K562 (cell line): ENCODE data around the gene COMP. TPM values are rescaled to one million over a fixed set of nuclear protein-coding genes. Genes with fewer than 3 reads are reported as not detected.

Experiments used
- ASH1L ChIP-seq: fragments of 450-650 bp; IDR thresholded peaks from 2 replicates; pipeline ENCODE4 v1.6.1; 2018; ENCODE audit warnings: borderline replicate concordance, mild to moderate bottlenecking, low read depth; ENCODE audit not compliant: partially characterized antibody
- ATF6 ChIP-seq: sonication (generic); formaldehyde crosslinking; IDR thresholded peaks from 2 replicates; pipeline ENCODE4 v1.4.0; 2020; ENCODE audit warnings: mild to moderate bottlenecking, missing genetic modification reagents
- BMI1 ChIP-seq: fragments of 150-350 bp; IDR thresholded peaks from 2 replicates; pipeline ENCODE4 v1.6.1; 2014; ENCODE audit warnings: low read length
- HES1 ChIP-seq: fragments of 450-650 bp; IDR thresholded peaks from 2 replicates; pipeline ENCODE4 v1.6.1; 2016; ENCODE audit warnings: low read depth, mild to moderate bottlenecking, moderate library complexity
- MIER1 ChIP-seq: fragments of 450-650 bp; IDR thresholded peaks from 2 replicates; pipeline ENCODE4 v1.6.1; 2016; ENCODE audit warnings: antibody characterized with exemption, mild to moderate bottlenecking, low read depth
- THAP7 ChIP-seq: fragments of 250-450 bp; sonication (Bioruptor Pico); IDR thresholded peaks from 2 replicates; pipeline ENCODE4 v1.5.0; 2021
- ZBTB2 ChIP-seq: fragments of 450-650 bp; IDR thresholded peaks from 2 replicates; pipeline ENCODE4 v1.6.1; 2016; ENCODE audit warnings: antibody characterized with exemption
- ZNF146 ChIP-seq: IDR thresholded peaks from one replicate; pipeline ENCODE4 v1.6.1; 2018; ENCODE audit warnings: missing compliant biosample characterization; ENCODE audit not compliant: unreplicated experiment
- ZNF280A ChIP-seq: fragments of 450-650 bp; IDR thresholded peaks from 2 replicates; pipeline ENCODE4 v1.6.1; 2018; ENCODE audit warnings: mild to moderate bottlenecking, low read depth; ENCODE audit not compliant: partially characterized antibody
- ZNF695 ChIP-seq: fragments of 450-650 bp; formaldehyde crosslinking; IDR thresholded peaks from 2 replicates; pipeline ENCODE4 v1.4.0; 2020; ENCODE audit warnings: mild to moderate bottlenecking, moderate library complexity
- polyA plus RNA-seq, 8 experiments: library from polyadenylated mRNA; depleted of rRNA in 4 of 8; stranded (reverse) in 5 of 8; unstranded in 3 of 8; fragments of >200 nt; fragmentation: Nextera tagmentation in 2 of 8; fragmentation: Illumina TruSeq in 1 of 8; extraction: Ambion mirVana in 2 of 8; extraction: Trizol in 1 of 8; gene quantifications; 2 replicates each; pipeline versions ENCODE4 v1.2.1 to v1.2.3, GENCODE V29; 2011 to 2014; ENCODE audit warnings: inconsistent platforms in 1 of 8, missing spikeins in 1 of 8
- total RNA-seq, 7 experiments: library from RNA; depleted of rRNA in 6 of 7; stranded (reverse); fragments of >200 nt in 6 of 7; fragmentation: Illumina TruSeq in 2 of 7; extraction: Trizol in 2 of 7; gene quantifications; 2 replicates each; pipeline versions ENCODE4 v1.2.1 to v1.2.3, GENCODE V29; 2011 to 2021; ENCODE audit warnings: low replicate concordance in 1 of 7

The COMP gene
- total and polyA plus RNA-seq, 9 of the 15 experiments (the other 6 are each of a cell fraction or from before 2014, with no cell fraction given), result 0.07 TPM; not detected in 8

- TF ChIP-seq ZNF280A (no peak), ATF6 (no peak), ZNF146 (CRISPR knock-in tag) (no peak), ZNF695 (CRISPR knock-in tag) (no peak), ZBTB2 (peak; percentile 73), ASH1L (no peak), THAP7 (CRISPR knock-in tag) (0 out of 2 replicates have a peak, but pooled peaks have one; percentile 67), MIER1 (no peak), HES1 (no peak), BMI1 (no peak)
Measured at GRCh38 chr19:18831524-18832305, 40.6 kb upstream of the COMP start, which contains the start of gene UPF1 (continued).
